Fibroblast of pulmonary artery (primary cell): ENCODE data around the gene ATXN1.

ENCODE experiments used
- DNase-seq: peaks from one replicate; pipeline ENCODE4 v3.0.0-alpha.2; 2010; ENCODE audit warnings: low read depth
- H3K4me3 ChIP-seq: replicated peaks from 2 replicates; pipeline ENCODE4 v1.5.1; 2011; ENCODE audit warnings: low read depth, mild to moderate bottlenecking, control low read depth, low read length, moderate library complexity
- CTCF ChIP-seq: IDR thresholded peaks from 2 replicates; pipeline ENCODE4 v1.5.1; 2011; ENCODE audit warnings: mild to moderate bottlenecking, control low read depth, low read length, inconsistent platforms; ENCODE audit errors: missing control alignments

ATXN1 gene

GRCh38 chr6:16804546-16805242, 43.4 kb upstream of the ATXN1 start:
- H3K4me3 ChIP-seq = no peak overlapping the region
- TF ChIP-seq CTCF = no peak
- DNase-seq = no peak

- TF ChIP-seq CTCF = no peak
- no peak overlapping the region for H3K4me3 ChIP-seq
Observed at GRCh38 chr6:16803294-16804200, 42.3 kb upstream of the ATXN1 start.

GRCh38 chr6:16802071-16802470, 40.8 kb upstream of the ATXN1 start:
- H3K4me3 ChIP-seq = no peak overlapping the region
- TF ChIP-seq CTCF = no peak
- DNase-seq = peak; percentile 68

More at GRCh38 chr6:16803294-16804200, 42.3 kb upstream of the ATXN1 start:
- DNase-seq = peak; percentile 66

GRCh38 chr6:16800942-16801341, 39.7 kb upstream of the ATXN1 start:
- no peak for TF ChIP-seq CTCF
- DNase-seq = peak; percentile 47
- H3K4me3 ChIP-seq = no peak overlapping the region

GRCh38 chr6:16800341-16800740, 39.1 kb upstream of the ATXN1 start:
- DNase-seq = no peak
- TF ChIP-seq CTCF = no peak
- H3K4me3 ChIP-seq = no peak overlapping the region

GRCh38 chr6:16799279-16800193, 38.3 kb upstream of the ATXN1 start:
- DNase-seq = peak; percentile 41
- no peak for TF ChIP-seq CTCF
- H3K4me3 ChIP-seq = no peak overlapping the region
